ENCODE results near the gene RAB3A.

Gene RAB3A

DNA sequence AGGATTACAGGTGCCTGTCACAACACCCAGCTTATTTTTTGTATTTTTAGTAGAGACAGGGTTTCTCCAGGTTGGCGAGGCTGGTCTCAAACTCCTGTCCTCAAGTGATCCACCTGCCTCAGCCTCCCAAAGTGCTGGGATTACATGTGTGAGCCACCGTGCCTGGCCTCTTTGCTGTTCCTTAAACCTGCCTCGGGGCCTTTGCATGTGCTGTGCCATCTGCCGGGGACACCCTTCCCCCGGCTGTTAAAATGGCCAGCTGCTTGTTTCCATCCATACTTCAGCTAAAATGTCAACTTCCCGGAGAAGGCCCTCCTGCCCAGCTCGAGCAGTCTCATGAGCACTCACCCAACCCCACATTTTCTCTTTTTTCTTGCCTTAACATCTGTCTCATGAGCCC lies 41.5 kb upstream of the RAB3A start:
- Histone ChIP-seq H3K4me3 (ENCODE audit: low read depth, low read length) (no peak overlapping the region), H3K9me3 (ENCODE audit: severe bottlenecking) (no peaks in the 10 kb centered on the region), H3K27me3 (ENCODE audit: insufficient read depth, low read depth, severe bottlenecking) (no peaks in the 10 kb centered on the region)

GRCh38 chr19:18239303-18239702 lies 35.5 kb upstream of the RAB3A start:
- H3K27me3 ChIP-seq (ENCODE audit: insufficient read depth, low read depth, severe bottlenecking): no peaks in the 10 kb centered on the region
- no peak overlapping the region for H3K27ac ChIP-seq
- no peak overlapping the region for H3K4me3 ChIP-seq (ENCODE audit: low read depth, low read length)
- TF ChIP-seq CTCF (IDR thresholded peaks at IDR 0.05; ENCODE audit: low read depth, low read length): no peak
- DNase-seq: no peak
- no peaks in the 10 kb centered on the region for H3K36me3 ChIP-seq
- H3K9me3 ChIP-seq (ENCODE audit: severe bottlenecking): no peaks in the 10 kb centered on the region

More for the DNA sequence above, 41.5 kb upstream of the RAB3A start:
- TF ChIP-seq CTCF (IDR thresholded peaks at IDR 0.05; ENCODE audit: low read depth, low read length): no peak
- no peak for DNase-seq
- H3K36me3 ChIP-seq: no peaks in the 10 kb centered on the region
- H3K27ac ChIP-seq: no peak overlapping the region

DNA sequence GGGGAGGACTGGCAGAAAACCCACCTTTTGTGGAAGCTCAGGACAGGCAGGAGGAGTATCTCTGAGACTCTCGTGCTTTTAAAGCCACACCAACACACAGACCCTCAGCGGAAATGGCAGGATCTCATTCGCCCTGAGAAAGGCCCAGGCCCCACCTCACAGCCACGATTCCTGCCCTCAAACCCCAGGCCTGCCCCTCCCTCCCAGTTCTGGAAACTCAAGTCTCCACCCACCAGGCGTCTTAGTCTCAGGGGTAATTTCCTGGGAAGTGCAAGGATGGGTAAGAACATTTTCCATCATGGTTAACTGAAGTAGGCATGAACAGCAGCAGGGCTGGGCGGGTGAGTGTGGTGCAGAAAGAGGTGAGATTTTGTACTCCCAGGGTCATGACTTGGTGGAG lies 30.4 kb upstream of the RAB3A start:
- no peaks in the 10 kb centered on the region for H3K27me3 ChIP-seq (ENCODE audit: insufficient read depth, low read depth, severe bottlenecking)
- no peak overlapping the region for H3K27ac ChIP-seq
- H3K9me3 ChIP-seq (ENCODE audit: severe bottlenecking): no peaks in the 10 kb centered on the region
- no peaks in the 10 kb centered on the region for H3K36me3 ChIP-seq
- no peak for TF ChIP-seq CTCF (IDR thresholded peaks at IDR 0.05; ENCODE audit: low read depth, low read length)
- peak overlapping the region; percentile 79 for H3K4me3 ChIP-seq (ENCODE audit: low read depth, low read length)
- DNase-seq: peak; percentile 79

DNA sequence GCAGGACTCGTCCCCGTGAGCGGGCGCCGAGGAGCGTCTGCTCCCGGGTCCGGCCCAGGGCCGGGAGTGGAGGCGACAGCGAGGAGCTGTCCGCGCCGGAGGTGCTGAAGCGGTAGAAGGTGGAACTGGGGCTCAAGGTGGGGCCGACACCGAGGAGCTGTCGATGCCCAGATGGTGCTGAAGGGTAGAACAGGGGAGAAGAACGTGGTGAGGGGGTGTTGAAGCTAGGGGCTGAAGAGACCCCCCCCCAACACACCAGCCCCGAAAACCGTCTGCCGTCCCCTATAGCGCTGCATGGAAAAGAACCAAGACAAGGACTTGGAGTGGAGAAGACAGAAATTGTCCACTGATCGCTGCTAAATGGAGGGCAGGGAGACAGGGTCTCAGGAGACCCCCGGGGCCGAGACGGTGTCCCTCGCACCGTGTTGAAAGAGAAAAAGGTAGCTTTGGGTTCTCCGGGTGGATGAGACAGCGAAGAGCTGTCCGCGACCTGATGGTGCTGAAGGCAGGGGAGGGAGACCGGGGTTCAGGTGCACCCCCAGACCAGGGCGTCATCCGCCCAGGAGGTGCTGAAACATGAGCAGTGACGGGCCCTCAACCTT lies 29.5 kb upstream of the RAB3A start:
- H3K27me3 ChIP-seq (ENCODE audit: insufficient read depth, low read depth, severe bottlenecking): no peaks in the 10 kb centered on the region
- peak overlapping the region; percentile 79 for H3K4me3 ChIP-seq (ENCODE audit: low read depth, low read length)
- TF ChIP-seq CTCF (IDR thresholded peaks at IDR 0.05; ENCODE audit: low read depth, low read length): no peak
- peak overlapping the region; percentile 84 for H3K27ac ChIP-seq
- H3K36me3 ChIP-seq: no peaks in the 10 kb centered on the region
- no peaks in the 10 kb centered on the region for H3K9me3 ChIP-seq (ENCODE audit: severe bottlenecking)
- peak; percentile 57 for DNase-seq

DNA sequence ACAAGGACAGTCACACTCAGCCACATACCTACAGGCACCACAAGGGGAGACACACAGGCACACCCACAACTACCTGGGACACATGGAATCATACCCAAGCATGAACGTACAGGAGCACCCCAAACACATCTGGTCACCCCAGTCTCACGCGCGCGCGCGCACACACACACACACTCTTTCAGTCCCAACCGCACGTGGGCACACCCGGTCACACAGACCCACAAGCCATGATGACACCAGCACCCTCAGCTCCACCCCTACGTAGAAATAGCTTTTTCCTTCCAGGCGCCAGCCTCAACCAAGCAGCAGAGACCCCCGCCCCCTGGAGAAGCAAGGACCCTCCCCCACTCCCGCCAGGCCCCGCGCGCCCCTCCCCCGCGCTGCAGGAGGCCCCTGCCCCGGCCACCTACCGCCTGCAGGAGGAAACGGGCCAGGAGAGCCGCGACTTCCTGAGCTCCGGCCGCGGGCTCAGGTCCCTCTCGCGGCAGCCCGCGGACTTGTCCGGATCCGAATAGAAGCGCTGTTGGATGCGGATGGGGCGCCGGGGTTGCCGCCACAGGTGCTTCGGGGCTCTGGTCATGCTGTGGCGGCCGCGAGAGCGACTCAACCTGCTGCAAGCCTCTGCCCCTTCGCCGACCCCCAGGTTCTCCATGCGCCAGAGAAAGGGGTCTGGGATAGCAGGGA lies 28.8 kb upstream of the RAB3A start:
- H3K9me3 ChIP-seq (ENCODE audit: severe bottlenecking): no peaks in the 10 kb centered on the region
- no peaks in the 10 kb centered on the region for H3K27me3 ChIP-seq (ENCODE audit: insufficient read depth, low read depth, severe bottlenecking)
- DNase-seq: peak; percentile 88
- TF ChIP-seq CTCF (IDR thresholded peaks at IDR 0.05; ENCODE audit: low read depth, low read length): peak; percentile 51; the same call in 1 of the 2 replicates
- H3K4me3 ChIP-seq (ENCODE audit: low read depth, low read length): peak overlapping the region; percentile 79
- peak overlapping the region; percentile 84 for H3K27ac ChIP-seq
- no peaks in the 10 kb centered on the region for H3K36me3 ChIP-seq

Measured in WERI-Rb-1 (cell line).